Stimulated activated CD8-positive, alpha-beta memory T cell treated with anti-CD3 and anti-CD28 coated beads, Interleukin-4, amount 100 ng/mL, for 24 hours (primary cell): ENCODE data around the gene CSGALNACT2.
"Not testable (repeated sequence)": the region's sequence is repeated elsewhere in the genome, so short reads cannot be mapped to it uniquely, and the experiment has no call there.

ENCODE experiments used
- DNase-seq: peaks from one replicate; pipeline ENCODE4 v3.0.0-alpha.2; 2020; ENCODE audit warnings: low read depth

Gene CSGALNACT2

DNA sequence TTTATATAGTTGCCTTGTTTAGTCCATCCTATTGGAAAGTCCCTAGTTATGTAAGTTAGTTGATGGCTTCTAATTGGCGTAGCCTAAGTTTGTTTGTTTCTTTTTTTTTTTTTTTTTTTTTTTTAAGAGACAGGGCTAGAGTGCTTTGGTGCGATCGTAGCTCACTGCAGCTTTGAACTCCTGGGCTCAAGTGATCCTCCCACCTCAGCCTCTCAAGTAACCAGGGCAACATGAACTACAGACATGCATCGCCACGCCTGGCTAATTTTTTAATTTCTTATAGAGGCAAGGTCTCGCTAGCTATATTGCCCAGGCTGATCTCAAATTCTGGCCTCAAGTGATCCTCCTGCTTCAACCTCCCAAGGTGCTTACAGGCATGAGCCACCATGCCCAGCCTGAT is 7.1 kb downstream of the CSGALNACT2 start:
- no peak for DNase-seq

DNA sequence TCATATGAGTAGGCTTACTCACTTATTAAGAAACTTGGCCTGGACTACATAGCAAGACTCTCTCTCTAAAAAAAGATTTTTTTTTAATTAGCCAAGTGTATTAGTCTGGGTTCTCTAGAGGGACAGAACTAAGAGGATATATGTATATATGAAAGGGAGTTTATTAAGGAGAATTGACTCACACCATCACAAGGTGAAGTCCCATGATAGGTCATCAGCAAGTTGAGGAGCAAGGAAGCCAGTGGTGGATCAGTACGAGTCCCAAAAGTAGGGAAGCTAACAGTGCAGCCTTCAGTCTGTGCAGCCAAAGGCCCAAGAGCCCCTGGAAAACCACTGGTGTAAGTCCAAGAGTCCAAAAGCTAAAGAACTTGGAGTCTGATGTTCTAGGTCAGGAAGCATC is 7.7 kb downstream of the CSGALNACT2 start:
- not testable (repeated sequence) for DNase-seq

DNA sequence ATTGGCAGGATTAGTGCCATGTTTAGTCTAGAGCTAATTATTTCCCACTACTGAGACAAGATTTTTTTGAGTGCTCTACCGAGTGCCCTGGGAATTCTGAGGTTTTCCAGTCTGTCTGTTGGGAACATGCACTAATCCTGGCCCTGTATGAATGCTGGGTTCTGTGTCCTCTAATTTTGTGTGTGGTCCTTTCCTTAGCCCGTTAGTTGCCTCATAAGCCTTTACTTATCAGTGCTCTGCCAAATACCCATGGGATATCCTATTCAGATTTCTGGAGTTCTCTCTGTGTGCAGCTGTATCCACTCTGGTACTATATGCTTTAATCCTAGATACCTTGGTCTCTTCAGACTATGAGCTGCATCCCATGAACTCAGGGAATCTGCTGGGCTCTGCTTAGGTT is 13.1 kb downstream of the CSGALNACT2 start:
- DNase-seq: no peak

DNA sequence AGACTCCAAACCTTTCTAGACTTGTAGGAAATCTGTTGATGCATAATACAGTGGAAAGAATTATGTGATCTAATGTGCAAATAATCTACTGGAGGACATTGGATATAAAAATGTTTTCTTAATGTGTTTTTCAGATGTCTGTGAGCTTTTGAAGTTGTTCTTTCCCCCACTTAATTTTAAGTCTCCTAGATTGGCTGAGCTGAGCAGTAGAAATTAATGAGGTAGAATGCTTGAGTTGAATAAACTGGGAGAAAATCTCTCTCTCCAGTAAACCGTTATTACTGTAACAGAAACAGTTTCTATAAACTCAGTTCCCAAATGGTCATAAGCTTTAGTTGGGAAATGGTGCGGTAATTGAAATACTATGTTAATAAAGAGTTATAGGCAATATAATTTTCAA is 15.7 kb downstream of the CSGALNACT2 start:
- no peak for DNase-seq

DNA sequence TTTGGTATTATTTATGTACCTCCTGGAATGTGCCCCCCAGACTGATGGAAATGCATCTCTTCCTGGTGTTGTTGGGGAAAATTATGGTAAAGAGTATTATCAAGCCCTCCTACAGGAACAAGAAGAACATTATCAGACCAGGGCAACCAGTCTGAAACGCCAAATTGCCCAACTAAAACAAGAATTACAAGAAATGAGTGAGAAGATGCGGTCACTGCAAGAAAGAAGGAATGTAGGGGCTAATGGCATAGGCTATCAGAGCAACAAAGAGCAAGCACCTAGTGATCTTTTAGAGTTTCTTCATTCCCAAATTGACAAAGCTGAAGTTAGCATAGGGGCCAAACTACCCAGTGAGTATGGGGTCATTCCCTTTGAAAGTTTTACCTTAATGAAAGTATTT is 17.0 kb downstream of the CSGALNACT2 start:
- DNase-seq: no peak

DNA sequence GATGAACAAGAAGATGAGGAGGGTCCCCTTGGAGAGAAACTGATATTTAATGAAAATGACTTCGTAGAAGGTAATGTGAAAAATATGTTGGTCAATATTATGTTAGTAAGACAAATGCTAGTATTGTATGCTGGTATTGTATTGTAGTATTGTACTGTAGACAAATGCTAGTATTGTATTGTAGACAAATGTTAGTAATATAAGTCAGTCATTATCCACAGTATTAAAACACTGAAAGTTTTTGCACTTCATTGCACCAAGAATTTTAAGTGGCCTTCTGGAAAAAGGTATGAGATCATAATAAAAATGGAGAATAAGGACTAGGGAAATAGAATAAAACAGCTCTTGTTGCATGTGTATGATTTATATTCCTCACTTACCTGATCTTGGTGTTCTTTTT is 17.5 kb downstream of the CSGALNACT2 start:
- no peak for DNase-seq

DNA sequence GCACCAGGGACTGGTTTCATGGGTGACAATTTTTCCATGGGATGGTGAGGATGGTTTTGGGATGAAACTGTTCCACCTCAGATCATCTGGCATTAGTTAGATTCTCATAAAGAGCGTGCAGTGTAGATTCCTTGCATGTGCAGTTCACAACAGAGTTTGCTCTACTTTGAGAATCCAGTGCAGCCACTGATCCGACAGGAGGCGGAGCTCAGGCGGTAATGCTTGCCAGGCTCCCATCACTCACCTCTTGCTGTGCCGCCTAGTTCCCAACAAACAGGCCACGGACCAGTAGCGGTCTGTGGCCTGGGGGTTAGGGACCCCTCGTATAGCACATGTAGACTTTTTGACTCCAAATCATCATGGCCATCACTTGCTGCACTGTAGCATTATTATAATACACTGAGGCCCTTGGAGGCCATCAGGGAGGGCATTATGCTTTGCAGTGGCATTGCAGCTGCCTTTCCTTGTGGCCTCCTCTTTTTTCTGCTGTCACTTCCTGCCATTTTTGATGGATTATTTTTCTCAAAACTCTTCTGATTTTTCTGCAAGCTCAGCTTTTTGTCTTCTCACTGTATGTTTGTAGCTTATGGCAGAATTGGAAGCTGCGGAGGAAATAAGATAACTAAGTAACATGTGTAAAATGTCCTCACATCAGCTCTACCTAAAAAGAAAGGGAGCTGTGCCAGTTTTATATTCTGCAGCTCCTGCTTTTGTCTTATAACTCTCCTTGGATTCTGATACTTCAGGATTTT is 18.5 kb downstream of the CSGALNACT2 start:
- DNase-seq: no peak

DNA sequence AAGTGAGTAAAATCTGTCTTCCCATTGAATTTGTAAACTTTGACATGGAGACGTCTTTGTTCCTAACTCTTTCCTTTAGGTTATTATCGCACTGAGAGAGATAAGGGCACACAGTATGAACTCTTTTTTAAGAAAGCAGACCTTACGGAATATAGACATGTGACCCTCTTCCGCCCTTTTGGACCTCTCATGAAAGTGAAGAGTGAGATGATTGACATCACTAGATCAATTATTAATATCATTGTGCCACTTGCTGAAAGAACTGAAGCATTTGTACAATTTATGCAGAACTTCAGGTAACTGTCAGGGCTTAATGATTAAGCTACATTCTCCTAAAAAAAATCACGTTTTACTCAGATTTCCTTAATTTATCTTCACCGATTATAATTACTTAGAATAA is 20.4 kb downstream of the CSGALNACT2 start:
- no peak for DNase-seq

DNA sequence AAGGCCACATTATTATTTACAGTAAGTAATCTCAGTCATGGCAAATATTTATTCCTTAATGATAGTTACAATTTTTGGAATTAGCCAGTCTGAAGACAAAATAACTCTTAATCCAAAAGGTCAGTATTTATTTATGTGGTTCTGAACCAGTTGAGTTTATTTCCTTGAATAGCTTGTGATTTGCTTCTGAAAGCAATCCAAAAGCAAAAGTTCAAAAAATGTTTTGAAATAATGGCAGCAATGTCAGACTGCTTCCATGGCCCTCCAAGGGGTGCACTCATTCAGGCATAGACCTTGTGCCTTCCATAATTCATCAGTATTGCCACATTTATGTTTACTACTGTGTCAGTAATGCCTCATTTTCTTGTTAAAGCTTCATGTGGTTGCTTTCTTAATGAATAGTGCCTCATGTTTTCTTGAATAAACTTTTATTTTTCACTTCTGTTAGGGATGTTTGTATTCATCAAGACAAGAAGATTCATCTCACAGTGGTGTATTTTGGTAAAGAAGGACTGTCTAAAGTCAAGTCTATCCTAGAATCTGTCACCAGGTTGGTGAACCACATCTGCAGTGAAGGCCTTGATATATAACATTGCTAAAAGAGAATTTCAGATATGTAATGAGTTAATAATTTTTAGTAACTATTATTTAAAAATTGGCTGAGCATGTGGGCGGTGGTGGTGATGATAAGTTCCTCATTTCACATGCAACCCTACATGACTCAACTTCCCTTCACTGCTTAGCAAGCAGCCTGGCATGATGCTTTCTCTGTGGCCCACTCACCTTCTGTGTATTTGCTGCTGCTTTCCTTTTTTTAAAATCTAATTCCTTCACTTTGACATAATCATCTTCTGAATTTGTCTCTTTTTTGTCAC is 22.0 kb downstream of the CSGALNACT2 start:
- no peak for DNase-seq

DNA sequence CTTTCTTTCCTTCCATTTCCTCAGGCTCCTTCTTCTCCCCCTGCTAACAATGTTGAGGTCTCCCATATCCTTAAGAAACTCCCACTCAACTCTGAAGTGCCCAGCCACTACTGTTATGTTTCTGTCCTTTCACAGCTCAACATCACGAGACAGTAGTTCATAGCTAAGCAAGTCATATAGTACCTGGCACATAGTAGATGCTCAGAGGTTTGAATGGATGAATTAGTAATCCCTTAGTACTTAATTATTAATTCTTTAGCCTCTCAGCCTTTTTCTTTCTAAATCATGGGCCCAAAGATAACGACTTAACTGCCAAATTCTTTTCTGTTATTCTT is 22.6 kb downstream of the CSGALNACT2 start:
- DNase-seq: no peak

DNA sequence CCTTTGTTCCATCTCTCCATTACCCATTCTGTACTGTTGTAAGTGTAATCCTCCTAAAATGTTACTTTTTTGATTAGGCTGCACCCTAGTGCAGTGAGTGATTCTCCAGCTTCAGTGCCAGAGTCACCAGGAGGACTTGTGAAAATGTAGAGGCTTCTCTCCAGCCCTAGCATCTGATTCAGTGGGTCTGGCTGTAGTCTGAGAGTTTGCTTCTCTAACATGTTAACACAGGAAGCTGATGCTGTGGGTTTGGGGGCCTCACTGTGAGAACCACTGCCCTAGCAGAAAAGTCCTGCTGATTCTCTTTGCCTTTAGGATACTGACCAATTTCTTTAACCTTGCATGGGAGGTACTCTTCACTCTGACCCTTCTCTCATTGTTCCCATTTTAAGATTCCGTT is 24.4 kb downstream of the CSGALNACT2 start:
- no peak for DNase-seq

DNA sequence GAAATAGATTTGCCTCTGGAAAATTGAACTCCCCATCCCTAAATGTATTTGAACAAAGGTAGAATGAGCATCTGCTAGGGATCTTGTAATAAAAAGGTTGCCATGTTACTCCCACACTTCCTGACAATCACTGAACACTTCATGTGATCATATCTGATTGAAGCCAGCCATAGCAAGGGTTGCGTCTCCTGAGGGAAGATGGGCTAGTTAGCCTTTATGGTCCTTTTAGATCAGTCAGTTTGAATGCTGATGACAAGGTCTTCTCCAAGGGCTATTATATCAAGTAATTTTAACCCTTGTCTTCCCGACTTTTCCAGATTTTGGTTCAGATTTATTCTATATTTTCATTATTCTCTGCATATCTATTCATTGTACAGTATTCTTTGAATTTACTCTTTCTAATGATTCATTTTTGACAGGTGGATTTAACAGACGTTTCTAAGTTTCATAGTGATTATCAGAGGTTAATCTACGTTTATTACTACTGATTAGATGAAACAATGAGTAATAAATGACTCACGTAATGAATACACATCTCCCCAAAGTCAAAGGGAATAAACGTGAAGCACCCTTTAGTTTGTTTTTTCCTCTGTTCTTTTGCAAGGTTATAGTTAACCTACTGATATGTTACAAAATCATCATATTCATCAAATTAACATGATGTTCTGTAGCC is 28.1 kb downstream of the CSGALNACT2 start:
- DNase-seq: no peak

DNA sequence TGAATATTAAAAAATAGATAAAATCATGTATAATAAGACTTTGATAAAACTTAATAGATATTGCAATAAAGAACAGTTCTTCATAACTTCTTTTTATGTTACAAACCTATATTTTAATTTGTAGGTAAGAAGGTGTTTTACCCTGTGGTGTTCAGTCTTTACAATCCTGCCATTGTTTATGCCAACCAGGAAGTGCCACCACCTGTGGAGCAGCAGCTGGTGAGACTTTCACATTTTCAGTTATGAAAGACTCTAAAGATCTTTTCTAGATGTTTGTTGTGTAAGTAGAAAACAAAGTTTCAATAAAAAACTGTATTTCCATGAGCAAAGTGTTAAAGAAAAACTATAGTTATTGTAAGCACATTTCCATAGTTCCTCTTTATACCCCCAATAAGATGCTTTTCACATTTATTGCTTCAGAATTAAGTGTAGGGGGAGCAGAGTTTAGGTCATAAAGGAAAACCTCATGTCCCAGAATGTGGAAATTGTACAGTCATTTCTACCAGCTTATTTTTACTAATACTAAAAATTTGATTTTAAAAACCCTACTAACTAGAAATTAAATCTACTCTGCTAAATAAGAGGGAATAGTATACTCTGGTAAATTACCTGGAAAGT is 28.7 kb downstream of the CSGALNACT2 start:
- DNase-seq: no peak

DNA sequence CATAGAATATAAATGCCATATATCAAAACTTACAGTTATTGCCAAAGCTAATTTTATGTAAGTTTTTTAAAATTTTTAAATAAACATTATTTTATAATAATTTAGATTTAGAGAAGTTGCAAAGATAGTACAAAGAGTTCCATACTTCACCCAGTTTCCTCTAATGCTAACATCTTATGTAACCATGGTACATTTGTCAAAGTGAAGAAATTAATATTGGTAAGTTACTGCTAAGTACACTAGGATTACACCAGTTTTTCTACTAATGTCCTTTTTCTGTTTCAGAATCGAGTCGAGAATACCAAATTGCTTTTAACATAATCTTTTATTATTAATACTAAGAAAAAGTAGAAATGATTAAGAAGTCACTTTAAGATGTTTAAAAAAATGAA is 29.2 kb downstream of the CSGALNACT2 start:
- DNase-seq: no peak

DNA sequence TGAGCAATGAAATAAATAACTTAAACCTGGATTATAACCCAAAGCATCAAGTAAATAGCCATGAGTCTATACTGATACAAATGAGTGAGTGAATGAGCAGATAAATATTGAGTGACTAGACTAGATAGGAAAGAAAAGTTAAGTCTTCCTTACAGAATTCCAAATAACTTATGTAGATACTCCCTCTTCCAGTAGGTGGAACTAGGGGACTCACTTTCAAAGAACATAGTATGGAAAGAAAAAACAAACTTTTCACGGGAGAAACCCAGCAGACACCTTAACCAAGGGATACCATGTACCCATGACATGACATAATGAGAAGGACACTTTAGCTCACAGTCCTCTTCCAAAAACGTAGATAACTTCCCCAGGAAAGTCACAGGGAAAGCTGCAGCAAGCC is 32.2 kb downstream of the CSGALNACT2 start:
- DNase-seq: no peak

DNA sequence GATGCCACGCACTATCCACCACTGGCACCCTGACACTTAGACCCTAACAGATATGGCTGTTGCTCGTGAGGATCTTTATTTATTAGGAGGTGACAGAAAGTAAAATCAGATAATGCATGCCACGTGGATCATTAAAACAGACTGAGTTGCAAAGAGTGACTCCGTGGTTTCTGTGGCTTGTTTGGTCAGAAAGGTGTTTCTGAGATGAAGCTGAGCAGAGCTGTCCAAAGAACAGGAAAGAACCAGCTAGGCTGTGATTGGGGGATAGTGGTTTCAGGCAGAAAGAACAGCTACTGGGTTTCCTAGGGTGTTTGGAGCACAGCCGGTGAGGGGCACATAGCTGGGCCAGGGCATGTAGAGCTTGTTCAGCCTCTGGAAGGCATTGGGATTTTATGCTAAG is 34.4 kb downstream of the CSGALNACT2 start:
- DNase-seq: no peak

DNA sequence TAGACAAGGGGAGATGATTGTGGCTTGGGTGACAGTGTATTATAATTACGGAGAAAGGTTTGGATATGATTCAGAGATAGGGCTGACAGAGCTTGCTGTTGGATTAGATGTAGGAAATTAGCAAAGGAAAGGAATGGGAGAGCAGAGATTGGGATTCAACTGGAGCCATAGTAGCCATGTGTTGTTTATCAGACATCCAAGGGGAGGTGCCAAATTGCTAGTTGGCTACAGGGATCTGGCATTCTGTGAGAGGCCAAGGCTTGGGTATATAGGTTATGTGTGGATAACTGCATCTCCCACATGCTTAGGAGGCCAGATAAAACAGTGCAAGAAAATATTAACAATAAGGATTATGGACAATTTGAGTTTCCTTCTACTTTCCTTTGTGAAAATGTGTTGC is 34.9 kb downstream of the CSGALNACT2 start:
- no peak for DNase-seq

DNA sequence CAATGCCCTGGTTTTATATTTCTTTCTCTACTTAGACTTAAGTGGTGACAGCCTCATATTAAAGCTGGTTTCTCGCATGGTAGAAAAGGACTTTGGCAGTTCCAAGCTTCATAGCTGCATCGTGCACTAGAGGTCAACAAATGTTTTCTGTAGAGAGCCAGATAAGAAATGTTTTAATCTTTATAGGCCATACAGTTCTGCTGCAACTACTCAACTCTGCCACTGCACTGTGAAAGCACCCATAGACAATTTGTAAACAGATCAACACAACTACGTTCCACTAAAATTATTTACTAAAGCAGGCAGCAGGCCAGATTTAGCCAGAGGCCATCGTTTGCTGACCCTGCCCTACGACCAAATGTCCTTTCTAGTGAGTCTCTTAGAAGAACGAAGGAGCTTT is 36.7 kb downstream of the CSGALNACT2 start:
- no peak for DNase-seq

DNA sequence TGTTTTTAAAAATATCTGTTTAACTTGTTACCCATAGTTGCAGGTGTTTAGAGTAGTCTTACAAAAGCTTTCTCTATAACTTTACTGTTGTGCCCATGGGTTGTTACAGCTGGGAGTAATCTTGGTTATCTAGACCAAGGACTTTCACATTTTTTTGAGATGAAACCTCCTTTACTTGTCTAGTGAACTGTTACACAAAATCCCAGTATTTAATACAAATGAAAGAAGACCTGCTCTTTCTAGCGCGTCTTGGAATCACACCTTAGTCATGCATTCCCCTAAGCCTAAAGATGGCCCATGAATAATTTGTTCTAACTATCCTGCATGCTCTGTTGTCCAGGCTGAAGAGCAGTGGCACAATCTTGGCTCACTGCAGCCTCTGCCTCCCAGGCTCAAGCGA is 38.0 kb downstream of the CSGALNACT2 start:
- DNase-seq: no peak

DNA sequence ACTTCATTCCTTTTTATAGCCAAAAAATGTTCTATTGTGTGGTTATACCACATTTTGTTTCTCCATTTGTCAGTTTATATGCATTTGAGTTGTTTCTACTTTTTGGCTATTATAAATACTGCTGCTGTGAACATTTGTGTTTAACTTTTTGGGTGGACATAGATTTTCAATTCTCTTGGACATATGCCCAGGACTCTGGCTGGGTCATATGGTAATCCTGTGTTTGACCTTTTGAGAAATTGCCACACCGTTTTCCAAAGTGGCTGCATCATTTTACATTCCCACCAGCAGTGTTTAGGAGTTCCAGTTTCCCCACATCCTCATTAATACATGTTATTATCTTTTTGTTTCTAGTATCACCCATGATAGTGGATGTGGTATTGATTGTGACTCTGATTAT is 39.4 kb downstream of the CSGALNACT2 start:
- DNase-seq: no peak

DNA sequence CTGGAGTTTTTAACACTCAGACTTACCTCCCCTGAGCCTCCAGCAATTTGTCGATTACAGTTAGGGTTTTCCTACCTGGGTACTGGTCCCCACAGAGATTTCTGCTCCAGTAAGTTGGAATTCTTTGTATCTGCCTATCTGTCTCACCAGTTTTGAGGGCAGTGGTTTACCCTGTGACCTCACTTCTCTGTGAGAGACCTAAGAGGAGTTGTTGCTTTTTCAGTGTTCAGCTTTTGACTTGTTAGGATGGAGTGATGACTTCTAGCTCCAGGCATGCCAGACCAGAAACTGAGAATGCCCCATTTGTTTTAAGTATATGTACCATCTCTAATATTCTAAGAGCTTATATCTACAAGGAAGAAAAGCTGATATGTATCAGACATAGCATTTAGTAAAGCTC is 42.9 kb downstream of the CSGALNACT2 start:
- no peak for DNase-seq

DNA sequence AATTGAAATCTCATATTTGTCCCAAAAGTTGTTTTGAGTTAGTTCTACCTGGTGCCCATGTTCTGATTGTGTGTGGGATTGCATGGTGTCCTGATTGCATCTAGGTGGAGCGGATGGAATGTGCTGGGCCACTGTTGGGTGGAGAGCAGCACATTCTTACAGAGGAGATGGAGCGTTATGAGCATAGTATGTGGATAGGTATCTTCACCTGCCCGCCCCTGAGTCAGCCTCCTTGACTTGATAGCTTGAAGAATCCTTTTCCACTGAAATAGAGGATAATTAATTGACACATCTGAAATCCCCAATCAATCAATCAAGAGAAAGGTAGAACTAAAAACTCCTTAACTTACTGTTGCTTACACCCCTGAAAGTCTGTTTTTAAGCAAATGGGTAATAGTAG is 45.5 kb downstream of the CSGALNACT2 start:
- DNase-seq: not testable (repeated sequence)

DNA sequence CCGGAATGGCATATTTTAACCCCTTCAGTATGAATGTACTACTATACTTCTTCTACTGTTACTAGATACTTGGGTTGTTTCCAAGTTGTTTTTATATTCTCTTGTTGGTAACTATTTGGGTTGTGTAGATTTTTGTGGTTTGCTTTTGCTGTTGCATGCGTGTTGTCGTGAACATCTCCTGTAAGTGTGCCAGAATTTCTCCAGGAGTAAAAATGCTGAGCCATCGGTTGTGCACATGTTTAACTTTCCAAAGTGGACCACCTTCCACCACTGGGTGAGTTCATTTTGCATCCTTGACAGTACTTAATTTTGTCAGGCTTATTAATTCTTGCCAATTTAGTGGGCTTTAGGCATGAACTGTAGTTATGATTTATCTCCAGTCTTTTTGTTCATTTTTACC is 47.9 kb downstream of the CSGALNACT2 start:
- no peak for DNase-seq
